ENCODE results near the gene SOX6.

SOX6 gene

GRCh38 chr11:16292167-16292859 lies 64.0 kb downstream of the SOX6 start:
- DNase-seq (ENCODE audit: insufficient read length, low spot score) (no peak), FAIRE-seq (no peak)
- TF ChIP-seq POLR2A (IDR thresholded peaks at IDR 0.05; ENCODE audit: low read depth, low read length), result no peak
- TF ChIP-seq POU2F2 (IDR thresholded peaks at IDR 0.05; ENCODE audit: low read depth, low read length), result no peak
- TF ChIP-seq POLR2AphosphoS5 (IDR thresholded peaks at IDR 0.05; ENCODE audit: low read depth, low read length), result no peak
- TF ChIP-seq PAX5 (IDR thresholded peaks at IDR 0.05; ENCODE audit: insufficient read depth, low read length, severe bottlenecking), result no peak
- no peak for TF ChIP-seq SPI1 (IDR thresholded peaks at IDR 0.05; ENCODE audit: low read depth, low read length)
- no peak for TF ChIP-seq TAF1 (IDR thresholded peaks at IDR 0.05; ENCODE audit: low read depth, low read length)

GRCh38 chr11:16291729-16292128 lies 64.6 kb downstream of the SOX6 start:
- no peak for TF ChIP-seq POLR2A (IDR thresholded peaks at IDR 0.05; ENCODE audit: low read depth, low read length)
- no peak for TF ChIP-seq POLR2AphosphoS5 (IDR thresholded peaks at IDR 0.05; ENCODE audit: low read depth, low read length)
- no peak for TF ChIP-seq SPI1 (IDR thresholded peaks at IDR 0.05; ENCODE audit: low read depth, low read length)
- no peak for DNase-seq (ENCODE audit: insufficient read length, low spot score)
- FAIRE-seq, result no peak

- no peak for DNase-seq (ENCODE audit: insufficient read length, low spot score)
- TF ChIP-seq POU2F2 (IDR thresholded peaks at IDR 0.05; ENCODE audit: low read depth, low read length) (no peak), SPI1 (IDR thresholded peaks at IDR 0.05; ENCODE audit: low read depth, low read length) (no peak), POLR2AphosphoS5 (IDR thresholded peaks at IDR 0.05; ENCODE audit: low read depth, low read length) (no peak), POLR2A (IDR thresholded peaks at IDR 0.05; ENCODE audit: low read depth, low read length) (no peak), PAX5 (IDR thresholded peaks at IDR 0.05; ENCODE audit: insufficient read depth, low read length, severe bottlenecking) (no peak), TAF1 (IDR thresholded peaks at IDR 0.05; ENCODE audit: low read depth, low read length) (no peak)
- FAIRE-seq, result no peak
These were observed 66.8 kb downstream of the SOX6 start for GRCh38 chr11:16289541-16289940.

- FAIRE-seq (no peak), DNase-seq (ENCODE audit: insufficient read length, low spot score) (no peak)
- no peak for TF ChIP-seq POU2F2 (IDR thresholded peaks at IDR 0.05; ENCODE audit: low read depth, low read length)
- no peak for TF ChIP-seq PAX5 (IDR thresholded peaks at IDR 0.05; ENCODE audit: insufficient read depth, low read length, severe bottlenecking)
- TF ChIP-seq POLR2A (IDR thresholded peaks at IDR 0.05; ENCODE audit: low read depth, low read length), result no peak
- no peak for TF ChIP-seq SPI1 (IDR thresholded peaks at IDR 0.05; ENCODE audit: low read depth, low read length)
- TF ChIP-seq POLR2AphosphoS5 (IDR thresholded peaks at IDR 0.05; ENCODE audit: low read depth, low read length), result no peak
- no peak for TF ChIP-seq TAF1 (IDR thresholded peaks at IDR 0.05; ENCODE audit: low read depth, low read length)
These were observed 68.6 kb downstream of the SOX6 start for GRCh38 chr11:16287630-16288280.

GRCh38 chr11:16286095-16286494 lies 70.3 kb downstream of the SOX6 start:
- no peak for TF ChIP-seq POLR2AphosphoS5 (IDR thresholded peaks at IDR 0.05; ENCODE audit: low read depth, low read length)
- TF ChIP-seq SPI1 (IDR thresholded peaks at IDR 0.05; ENCODE audit: low read depth, low read length), result no peak
- TF ChIP-seq POLR2A (IDR thresholded peaks at IDR 0.05; ENCODE audit: low read depth, low read length), result no peak
- no peak for FAIRE-seq
- no peak for DNase-seq (ENCODE audit: insufficient read length, low spot score)

GRCh38 chr11:16280256-16280682 lies 76.1 kb downstream of the SOX6 start:
- no peak for FAIRE-seq

GRCh38 chr11:16279524-16279923 lies 76.8 kb downstream of the SOX6 start:
- DNase-seq (ENCODE audit: insufficient read length, low spot score) (no peak), FAIRE-seq (no peak)
- TF ChIP-seq TAF1 (IDR thresholded peaks at IDR 0.05; ENCODE audit: low read depth, low read length) (no peak), POU2F2 (IDR thresholded peaks at IDR 0.05; ENCODE audit: low read depth, low read length) (no peak), POLR2AphosphoS5 (IDR thresholded peaks at IDR 0.05; ENCODE audit: low read depth, low read length) (no peak), SPI1 (IDR thresholded peaks at IDR 0.05; ENCODE audit: low read depth, low read length) (no peak), PAX5 (IDR thresholded peaks at IDR 0.05; ENCODE audit: insufficient read depth, low read length, severe bottlenecking) (no peak), POLR2A (IDR thresholded peaks at IDR 0.05; ENCODE audit: low read depth, low read length) (no peak)

More at GRCh38 chr11:16280256-16280682, 76.1 kb downstream of the SOX6 start:
- TF ChIP-seq SPI1 (IDR thresholded peaks at IDR 0.05; ENCODE audit: low read depth, low read length) (no peak), POLR2AphosphoS5 (IDR thresholded peaks at IDR 0.05; ENCODE audit: low read depth, low read length) (no peak), POLR2A (IDR thresholded peaks at IDR 0.05; ENCODE audit: low read depth, low read length) (no peak), PAX5 (IDR thresholded peaks at IDR 0.05; ENCODE audit: insufficient read depth, low read length, severe bottlenecking) (no peak), TAF1 (IDR thresholded peaks at IDR 0.05; ENCODE audit: low read depth, low read length) (no peak), POU2F2 (IDR thresholded peaks at IDR 0.05; ENCODE audit: low read depth, low read length) (no peak)
- no peak for DNase-seq (ENCODE audit: insufficient read length, low spot score)

- DNase-seq (ENCODE audit: insufficient read length, low spot score) (no peak), FAIRE-seq (no peak)
- TF ChIP-seq SPI1 (IDR thresholded peaks at IDR 0.05; ENCODE audit: low read depth, low read length) (no peak), POU2F2 (IDR thresholded peaks at IDR 0.05; ENCODE audit: low read depth, low read length) (no peak), TAF1 (IDR thresholded peaks at IDR 0.05; ENCODE audit: low read depth, low read length) (no peak), POLR2AphosphoS5 (IDR thresholded peaks at IDR 0.05; ENCODE audit: low read depth, low read length) (no peak)
These were observed 77.4 kb downstream of the SOX6 start for GRCh38 chr11:16278979-16279378.

GRCh38 chr11:16278273-16278672 lies 78.1 kb downstream of the SOX6 start:
- no peak for FAIRE-seq
- no peak for DNase-seq (ENCODE audit: insufficient read length, low spot score)
- TF ChIP-seq TAF1 (IDR thresholded peaks at IDR 0.05; ENCODE audit: low read depth, low read length) (no peak), POLR2A (IDR thresholded peaks at IDR 0.05; ENCODE audit: low read depth, low read length) (no peak), PAX5 (IDR thresholded peaks at IDR 0.05; ENCODE audit: insufficient read depth, low read length, severe bottlenecking) (no peak), SPI1 (IDR thresholded peaks at IDR 0.05; ENCODE audit: low read depth, low read length) (no peak), POU2F2 (IDR thresholded peaks at IDR 0.05; ENCODE audit: low read depth, low read length) (no peak), POLR2AphosphoS5 (IDR thresholded peaks at IDR 0.05; ENCODE audit: low read depth, low read length) (no peak)

GRCh38 chr11:16276251-16276650 lies 80.1 kb downstream of the SOX6 start:
- no peak for TF ChIP-seq POLR2AphosphoS5 (IDR thresholded peaks at IDR 0.05; ENCODE audit: low read depth, low read length)
- no peak for TF ChIP-seq TAF1 (IDR thresholded peaks at IDR 0.05; ENCODE audit: low read depth, low read length)
- no peak for TF ChIP-seq POLR2A (IDR thresholded peaks at IDR 0.05; ENCODE audit: low read depth, low read length)
- FAIRE-seq, result no peak
- no peak for DNase-seq (ENCODE audit: insufficient read length, low spot score)

All from GM12891 (cell line).